ENCODE measurements around the gene DNAH17.

DNAH17 gene, protein sequence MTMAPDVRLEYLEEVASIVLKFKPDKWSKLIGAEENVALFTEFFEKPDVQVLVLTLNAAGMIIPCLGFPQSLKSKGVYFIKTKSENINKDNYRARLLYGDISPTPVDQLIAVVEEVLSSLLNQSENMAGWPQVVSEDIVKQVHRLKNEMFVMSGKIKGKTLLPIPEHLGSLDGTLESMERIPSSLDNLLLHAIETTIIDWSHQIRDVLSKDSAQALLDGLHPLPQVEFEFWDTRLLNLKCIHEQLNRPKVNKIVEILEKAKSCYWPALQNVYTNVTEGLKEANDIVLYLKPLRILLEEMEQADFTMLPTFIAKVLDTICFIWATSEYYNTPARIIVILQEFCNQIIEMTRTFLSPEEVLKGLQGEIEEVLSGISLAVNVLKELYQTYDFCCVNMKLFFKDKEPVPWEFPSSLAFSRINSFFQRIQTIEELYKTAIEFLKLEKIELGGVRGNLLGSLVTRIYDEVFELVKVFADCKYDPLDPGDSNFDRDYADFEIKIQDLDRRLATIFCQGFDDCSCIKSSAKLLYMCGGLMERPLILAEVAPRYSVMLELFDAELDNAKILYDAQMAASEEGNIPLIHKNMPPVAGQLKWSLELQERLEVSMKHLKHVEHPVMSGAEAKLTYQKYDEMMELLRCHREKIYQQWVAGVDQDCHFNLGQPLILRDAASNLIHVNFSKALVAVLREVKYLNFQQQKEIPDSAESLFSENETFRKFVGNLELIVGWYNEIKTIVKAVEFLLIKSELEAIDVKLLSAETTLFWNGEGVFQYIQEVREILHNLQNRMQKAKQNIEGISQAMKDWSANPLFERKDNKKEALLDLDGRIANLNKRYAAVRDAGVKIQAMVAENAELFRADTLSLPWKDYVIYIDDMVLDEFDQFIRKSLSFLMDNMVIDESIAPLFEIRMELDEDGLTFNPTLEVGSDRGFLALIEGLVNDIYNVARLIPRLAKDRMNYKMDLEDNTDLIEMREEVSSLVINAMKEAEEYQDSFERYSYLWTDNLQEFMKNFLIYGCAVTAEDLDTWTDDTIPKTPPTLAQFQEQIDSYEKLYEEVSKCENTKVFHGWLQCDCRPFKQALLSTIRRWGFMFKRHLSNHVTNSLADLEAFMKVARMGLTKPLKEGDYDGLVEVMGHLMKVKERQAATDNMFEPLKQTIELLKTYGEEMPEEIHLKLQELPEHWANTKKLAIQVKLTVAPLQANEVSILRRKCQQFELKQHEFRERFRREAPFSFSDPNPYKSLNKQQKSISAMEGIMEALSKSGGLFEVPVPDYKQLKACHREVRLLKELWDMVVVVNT (N-terminal part only)

DNA sequence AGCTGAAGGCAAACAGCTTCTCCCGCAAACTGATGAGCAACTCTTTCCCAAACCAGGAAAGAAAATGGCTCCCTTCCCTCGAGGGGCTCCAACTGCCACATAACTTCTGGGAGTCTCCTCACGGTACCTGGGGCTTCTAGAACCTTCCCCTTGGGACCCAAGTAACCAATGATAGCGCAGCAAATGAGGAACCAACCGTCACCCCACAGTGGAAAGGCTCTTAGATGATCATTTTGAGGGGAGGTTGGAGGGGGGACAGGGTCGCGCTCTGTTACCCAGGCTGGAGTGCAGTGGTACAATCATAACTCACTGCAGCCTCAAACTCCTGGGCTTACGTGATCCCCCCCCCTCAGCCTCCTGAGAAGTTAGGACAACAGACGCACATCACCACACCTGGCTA, at the start of gene DNAH17:
TSS of gene DNAH17 (minus strand) at position 101 of the 400 bp plus-strand sequence. CDS start 2,339 bp downstream, outside the sequence.
- Histone ChIP-seq H3K4me1 (no peaks in the 10 kb centered on the region), H3K36me3 (ENCODE audit: control insufficient read depth, insufficient read depth, low read length) (no peaks in the 10 kb centered on the region), H2AFZ (no peak within 1 kb of the TSS), H3K79me2 (no peaks in the 10 kb centered on the region), H3K9me3 (ENCODE audit: control insufficient read depth, low read length) (no peaks in the 10 kb centered on the region), H3K4me3 (ENCODE audit: low read depth, low read length) (no peak within 1 kb of the TSS), H3K27ac (no peak within 1 kb of the TSS), H3K4me2 (ENCODE audit: low read length) (no peak within 1 kb of the TSS), H3K9ac (no peak within 1 kb of the TSS), H3K27me3 (ENCODE audit: control insufficient read depth, insufficient read depth, low read length) (no peaks in the 10 kb centered on the region)
- no peak for TF ChIP-seq CTCF (IDR thresholded peaks at IDR 0.05)

DNA sequence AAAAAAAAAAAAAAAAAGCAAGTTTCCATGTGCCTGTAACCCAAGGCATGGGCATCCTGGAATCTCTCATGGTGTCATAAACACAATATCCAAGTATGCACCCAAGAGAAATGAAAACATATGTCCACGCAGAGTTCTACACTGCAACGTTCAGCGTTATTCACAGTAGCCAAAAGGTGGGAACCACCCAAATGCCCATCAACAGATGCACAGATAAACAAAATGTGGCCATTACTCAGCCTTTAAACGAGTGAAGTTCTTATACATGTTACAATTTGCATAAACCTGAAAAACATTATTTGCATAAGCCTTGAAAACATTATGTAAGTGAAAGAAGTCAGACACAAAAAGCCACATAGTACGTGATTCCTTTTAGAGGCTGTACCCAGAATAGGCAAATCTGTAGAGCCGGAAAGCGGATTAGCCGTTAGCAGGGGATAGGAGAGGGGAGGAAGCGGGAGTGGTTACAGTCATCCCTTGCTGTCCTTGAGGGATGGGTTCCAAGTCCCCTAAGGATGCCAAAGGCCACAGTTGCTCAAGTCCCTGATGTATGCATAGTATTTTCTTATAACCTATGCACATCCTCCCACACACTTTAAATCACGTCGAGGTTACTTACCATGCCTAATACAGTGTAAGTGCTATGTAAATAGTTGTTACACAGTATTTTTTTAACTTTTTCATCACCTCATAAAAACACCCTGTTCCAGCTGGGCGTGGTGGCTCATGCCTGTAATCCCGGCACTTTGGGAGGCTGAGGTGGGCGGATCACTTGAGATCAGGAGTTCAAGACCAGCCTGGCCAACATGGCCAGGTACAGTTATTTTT, 47.3 kb upstream of the DNAH17 start:
- TF ChIP-seq CTCF (IDR thresholded peaks at IDR 0.05): no peak
- Histone ChIP-seq H3K4me1 (no peaks in the 10 kb centered on the region), H3K79me2 (no peaks in the 10 kb centered on the region), H3K4me2 (ENCODE audit: low read length) (no peak overlapping the region), H3K4me3 (ENCODE audit: low read depth, low read length) (no peak overlapping the region), H3K9ac (no peak overlapping the region), H3K9me3 (ENCODE audit: control insufficient read depth, low read length) (no peaks in the 10 kb centered on the region), H3K36me3 (ENCODE audit: control insufficient read depth, insufficient read depth, low read length) (no peaks in the 10 kb centered on the region), H2AFZ (no peak overlapping the region), H3K27me3 (ENCODE audit: control insufficient read depth, insufficient read depth, low read length) (no peaks in the 10 kb centered on the region), H3K27ac (no peak overlapping the region)

- Histone ChIP-seq H3K79me2 (no peaks in the 10 kb centered on the region), H3K9ac (no peak overlapping the region), H3K36me3 (ENCODE audit: control insufficient read depth, insufficient read depth, low read length) (no peaks in the 10 kb centered on the region), H2AFZ (no peak overlapping the region), H3K27ac (no peak overlapping the region), H3K4me2 (ENCODE audit: low read length) (no peak overlapping the region), H3K4me3 (ENCODE audit: low read depth, low read length) (no peak overlapping the region), H3K4me1 (no peaks in the 10 kb centered on the region), H3K9me3 (ENCODE audit: control insufficient read depth, low read length) (no peaks in the 10 kb centered on the region), H3K27me3 (ENCODE audit: control insufficient read depth, insufficient read depth, low read length) (no peaks in the 10 kb centered on the region)
- no peak for TF ChIP-seq CTCF (IDR thresholded peaks at IDR 0.05)
Observed at GRCh38 chr17:78623541-78623940, 46.3 kb upstream of the DNAH17 start.

DNA sequence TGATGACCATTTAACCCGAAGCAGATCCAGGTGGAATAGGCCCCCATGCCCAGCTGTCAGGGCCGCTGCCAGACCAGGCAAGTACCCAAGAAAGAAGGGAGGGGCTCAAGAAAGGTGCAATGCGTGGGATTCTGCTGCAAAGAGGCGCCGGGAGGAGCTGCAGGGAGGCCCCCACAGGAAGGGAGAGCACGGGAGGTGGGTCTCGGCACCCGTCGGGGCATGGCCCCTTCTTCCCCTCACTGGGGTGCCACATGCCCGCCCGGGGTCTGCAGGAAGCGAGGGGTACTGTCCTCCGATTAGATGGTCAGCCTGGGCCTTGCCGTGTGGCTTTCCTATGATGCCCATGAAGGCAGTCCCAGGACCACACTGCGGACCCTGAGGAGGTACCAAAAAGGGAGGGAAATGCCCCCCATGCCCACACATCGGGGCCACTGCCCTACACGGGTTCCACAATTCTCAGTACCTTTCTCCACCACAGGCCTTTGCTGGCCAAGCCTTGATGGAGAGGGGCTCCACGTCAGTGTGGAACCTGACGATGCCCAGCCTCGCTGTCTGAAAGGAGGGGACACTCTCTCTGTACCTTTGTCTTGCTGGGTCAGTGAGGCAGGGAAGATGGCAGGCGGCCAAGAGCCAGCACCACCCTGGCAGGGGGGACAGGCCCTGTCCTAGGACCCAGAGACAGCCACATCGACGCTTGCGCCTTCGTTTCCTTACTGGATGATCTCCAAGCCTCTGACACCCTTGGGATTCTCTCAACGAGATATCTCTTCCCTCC, 45.5 kb upstream of the DNAH17 start:
- TF ChIP-seq CTCF (IDR thresholded peaks at IDR 0.05): no peak
- no peaks in the 10 kb centered on the region for H3K79me2 ChIP-seq
- H3K27me3 ChIP-seq (ENCODE audit: control insufficient read depth, insufficient read depth, low read length): no peaks in the 10 kb centered on the region
- H3K4me1 ChIP-seq: no peaks in the 10 kb centered on the region
- no peak overlapping the region for H3K4me2 ChIP-seq (ENCODE audit: low read length)
- H3K4me3 ChIP-seq (ENCODE audit: low read depth, low read length): no peak overlapping the region
- H3K9ac ChIP-seq: no peak overlapping the region
- H3K27ac ChIP-seq: no peak overlapping the region
- no peak overlapping the region for H2AFZ ChIP-seq
- H3K9me3 ChIP-seq (ENCODE audit: control insufficient read depth, low read length): no peaks in the 10 kb centered on the region
- no peaks in the 10 kb centered on the region for H3K36me3 ChIP-seq (ENCODE audit: control insufficient read depth, insufficient read depth, low read length)
